Hepatocyte (in vitro differentiated cells): ENCODE results near the gene KDELR3. TPM values are rescaled to one million over a fixed set of nuclear protein-coding genes. Genes with fewer than 3 reads are reported as not detected.

Experiments
- DNase-seq: peaks from one replicate; pipeline ENCODE4 v3.0.0-alpha.2; 2016; ENCODE audit warnings: low spot score
- H2AFZ ChIP-seq: fragments of 200-600 bp; sonication (generic); 2 replicates; pipeline ENCODE4 v1.6.0; 2016; ENCODE audit warnings: antibody characterized with exemption, mild to moderate bottlenecking
- H3K27ac ChIP-seq: fragments of 200-600 bp; sonication (generic); 2 replicates; pipeline ENCODE4 v1.5.1; 2016; ENCODE audit warnings: mild to moderate bottlenecking
- H3K27me3 ChIP-seq: fragments of 200-600 bp; sonication (generic); 2 replicates; pipeline ENCODE4 v1.6.1; 2016
- H3K36me3 ChIP-seq: fragments of 200-600 bp; sonication (generic); replicated peaks from 2 replicates; pipeline ENCODE4 v1.5.1; 2016; ENCODE audit warnings: low read depth; ENCODE audit not compliant: insufficient read depth
- H3K4me1 ChIP-seq: fragments of 200-600 bp; sonication (generic); 2 replicates; pipeline ENCODE4 v1.5.1; 2016; ENCODE audit warnings: mild to moderate bottlenecking, moderate library complexity; ENCODE audit not compliant: insufficient read depth
- H3K4me2 ChIP-seq: fragments of 200-600 bp; sonication (generic); 2 replicates; pipeline ENCODE4 v1.6.0; 2016
- H3K4me3 ChIP-seq: fragments of 200-600 bp; sonication (generic); 2 replicates; pipeline ENCODE4 v1.5.1; 2016; ENCODE audit warnings: mild to moderate bottlenecking
- H3K79me2 ChIP-seq: fragments of 200-600 bp; sonication (generic); 2 replicates; pipeline ENCODE4 v1.6.0; 2017; ENCODE audit warnings: mild to moderate bottlenecking
- H3K9me2 ChIP-seq: fragments of 200-600 bp; sonication (generic); replicated peaks from 2 replicates; pipeline ENCODE4 v1.6.0; 2017; ENCODE audit warnings: mild to moderate bottlenecking; ENCODE audit not compliant: insufficient read depth
- H3K9me3 ChIP-seq: fragments of 200-600 bp; sonication (generic); 2 replicates; pipeline ENCODE4 v1.5.1; 2016; ENCODE audit warnings: low read depth, mild to moderate bottlenecking
- H4K20me1 ChIP-seq: fragments of 200-600 bp; sonication (generic); 2 replicates; pipeline ENCODE4 v1.6.0; 2016; ENCODE audit warnings: mild to moderate bottlenecking; ENCODE audit not compliant: insufficient read depth, poor library complexity, severe bottlenecking
- EZH2 ChIP-seq: fragments of 200-600 bp; sonication (generic); IDR thresholded peaks from 2 replicates; pipeline ENCODE4 v1.6.1; 2016; ENCODE audit warnings: antibody characterized with exemption, mild to moderate bottlenecking, borderline replicate concordance
- EZH2phosphoT487 ChIP-seq: fragments of 200-600 bp; sonication (generic); IDR thresholded peaks from one replicate; pipeline ENCODE4 v1.6.1; 2018; ENCODE audit warnings: antibody characterized with exemption, mild to moderate bottlenecking, low read depth, moderate library complexity; ENCODE audit not compliant: unreplicated experiment, severe bottlenecking
- WGBS: methylation state at CpG from one replicate; pipeline ENCODE4 v1.1.6; 2016; ENCODE audit warnings: low lambda C conversion rate; ENCODE audit errors: missing lambda C conversion rate; 5-methylcytosine and 5-hydroxymethylcytosine counted together
- polyA plus RNA-seq: library from polyadenylated mRNA; unstranded; fragments of >200 nt; fragmentation: Nextera tagmentation; extraction: Ambion mirVana; gene quantifications from 2 replicates; pipeline ENCODE4 v1.2.1, GENCODE V29; 2016
- total RNA-seq: library from RNA; depleted of rRNA; stranded (reverse); fragments of >200 nt; gene quantifications from 2 replicates; pipeline ENCODE4 v1.2.3, GENCODE V29; 2014
- TF ChIP-seq, protein P1 (sequence below): fragments of 200-600 bp; sonication (generic); IDR thresholded peaks from 2 replicates; pipeline ENCODE4 v1.5.1; 2016; ENCODE audit warnings: antibody characterized with exemption, mild to moderate bottlenecking; ENCODE audit not compliant: poor library complexity

Gene KDELR3
- total and polyA plus RNA-seq, 2 experiments from 2014 or later, result 92.4 to 171 TPM

GRCh38 chr22:38448945-38449745 lies 18.8 kb upstream of the KDELR3 start:
- WGBS, result 87% methylated on average over 14 of the region's 14 CpGs
- Histone ChIP-seq H3K27ac (no peak overlapping the region), H2AFZ (no peak overlapping the region), H3K4me2 (no peak overlapping the region), H3K9me2 (no peaks in the 10 kb centered on the region), H3K27me3 (peaks cover 31% of the 10 kb centered on the region), H4K20me1 (no peaks in the 10 kb centered on the region), H3K4me1 (no peaks in the 10 kb centered on the region), H3K9me3 (no peaks in the 10 kb centered on the region), H3K36me3 (no peaks in the 10 kb centered on the region), H3K4me3 (no peak overlapping the region), H3K79me2 (no peaks in the 10 kb centered on the region)
- TF ChIP-seq EZH2, result no peak
- no peak for TF ChIP-seq EZH2phosphoT487
- TF ChIP-seq, protein P1, sequence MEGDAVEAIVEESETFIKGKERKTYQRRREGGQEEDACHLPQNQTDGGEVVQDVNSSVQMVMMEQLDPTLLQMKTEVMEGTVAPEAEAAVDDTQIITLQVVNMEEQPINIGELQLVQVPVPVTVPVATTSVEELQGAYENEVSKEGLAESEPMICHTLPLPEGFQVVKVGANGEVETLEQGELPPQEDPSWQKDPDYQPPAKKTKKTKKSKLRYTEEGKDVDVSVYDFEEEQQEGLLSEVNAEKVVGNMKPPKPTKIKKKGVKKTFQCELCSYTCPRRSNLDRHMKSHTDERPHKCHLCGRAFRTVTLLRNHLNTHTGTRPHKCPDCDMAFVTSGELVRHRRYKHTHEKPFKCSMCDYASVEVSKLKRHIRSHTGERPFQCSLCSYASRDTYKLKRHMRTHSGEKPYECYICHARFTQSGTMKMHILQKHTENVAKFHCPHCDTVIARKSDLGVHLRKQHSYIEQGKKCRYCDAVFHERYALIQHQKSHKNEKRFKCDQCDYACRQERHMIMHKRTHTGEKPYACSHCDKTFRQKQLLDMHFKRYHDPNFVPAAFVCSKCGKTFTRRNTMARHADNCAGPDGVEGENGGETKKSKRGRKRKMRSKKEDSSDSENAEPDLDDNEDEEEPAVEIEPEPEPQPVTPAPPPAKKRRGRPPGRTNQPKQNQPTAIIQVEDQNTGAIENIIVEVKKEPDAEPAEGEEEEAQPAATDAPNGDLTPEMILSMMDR, result no peak
- no peak for DNase-seq

- H3K79me2 ChIP-seq, result no peaks in the 10 kb centered on the region
- DNase-seq, result no peak
- H3K9me2 ChIP-seq, result no peaks in the 10 kb centered on the region
These were observed 18.1 kb upstream of the KDELR3 start for GRCh38 chr22:38449776-38450175.

DNA sequence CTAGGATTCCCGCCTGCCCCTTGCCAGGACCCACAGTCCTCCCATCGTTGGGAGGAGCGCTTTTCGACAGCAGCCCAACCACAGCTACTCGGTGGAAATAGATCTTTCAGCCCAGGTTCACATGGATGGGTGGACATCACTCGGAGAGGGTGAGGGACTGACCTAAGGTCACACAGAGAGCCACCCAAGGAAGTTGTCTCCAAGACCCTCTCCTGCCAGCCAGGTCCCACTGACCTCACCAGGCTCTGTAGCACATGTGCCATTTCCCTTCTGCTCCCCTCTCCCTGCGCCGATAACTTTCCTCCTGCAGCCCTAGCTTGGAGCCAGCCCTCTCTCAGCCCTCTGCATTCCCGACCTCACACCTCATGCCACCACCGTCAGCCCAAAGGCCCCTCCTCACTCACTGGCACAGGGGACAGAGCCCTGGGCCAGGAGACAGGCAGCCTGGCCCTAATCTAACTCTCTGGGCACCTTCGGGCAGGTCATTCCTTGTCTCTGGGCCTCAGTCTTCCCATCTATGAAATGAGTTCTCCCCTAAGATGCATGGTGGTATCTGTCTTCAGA lies 17.6 kb upstream of the KDELR3 start:
- Histone ChIP-seq H3K9me3 (no peaks in the 10 kb centered on the region), H4K20me1 (no peaks in the 10 kb centered on the region), H3K4me2 (no peak overlapping the region), H3K4me3 (no peak overlapping the region), H3K36me3 (no peaks in the 10 kb centered on the region), H3K27ac (no peak overlapping the region), H3K4me1 (no peaks in the 10 kb centered on the region), H3K27me3 (peaks cover 37% of the 10 kb centered on the region), H3K9me2 (no peaks in the 10 kb centered on the region), H2AFZ (no peak overlapping the region), H3K79me2 (no peaks in the 10 kb centered on the region)
- no peak for DNase-seq
- TF ChIP-seq EZH2 (no peak), EZH2phosphoT487 (no peak)
- TF ChIP-seq, protein P1, result no peak
- 81% methylated on average over 11 of the region's 11 CpGs for WGBS

More at GRCh38 chr22:38449776-38450175, 18.1 kb upstream of the KDELR3 start:
- H3K4me3 ChIP-seq, result no peak overlapping the region
- H3K27ac ChIP-seq, result no peak overlapping the region
- no peaks in the 10 kb centered on the region for H3K4me1 ChIP-seq
- WGBS, result 89% methylated on average over 18 of the region's 18 CpGs
- TF ChIP-seq EZH2 (no peak), EZH2phosphoT487 (no peak)
- H3K27me3 ChIP-seq, result peaks cover 37% of the 10 kb centered on the region
- H4K20me1 ChIP-seq, result no peaks in the 10 kb centered on the region
- no peak overlapping the region for H3K4me2 ChIP-seq
- H3K9me3 ChIP-seq, result no peaks in the 10 kb centered on the region
- no peak overlapping the region for H2AFZ ChIP-seq
- no peaks in the 10 kb centered on the region for H3K36me3 ChIP-seq

- TF ChIP-seq, protein P1, result no peak
- TF ChIP-seq EZH2 (no peak), EZH2phosphoT487 (no peak)
- H3K27me3 ChIP-seq, result peaks cover 41% of the 10 kb centered on the region
- H3K79me2 ChIP-seq, result no peaks in the 10 kb centered on the region
- H3K36me3 ChIP-seq, result no peaks in the 10 kb centered on the region
- H3K27ac ChIP-seq, result no peak overlapping the region
- H4K20me1 ChIP-seq, result no peaks in the 10 kb centered on the region
- DNase-seq, result no peak
- H2AFZ ChIP-seq, result no peak overlapping the region
- 96% methylated on average over 2 of the region's 2 CpGs for WGBS
- no peak overlapping the region for H3K4me3 ChIP-seq
- no peaks in the 10 kb centered on the region for H3K9me2 ChIP-seq
- no peaks in the 10 kb centered on the region for H3K9me3 ChIP-seq
- H3K4me1 ChIP-seq, result no peaks in the 10 kb centered on the region
- H3K4me2 ChIP-seq, result no peak overlapping the region
These were observed 16.5 kb upstream of the KDELR3 start for GRCh38 chr22:38451404-38451803.
